PC-9 (cell line): ENCODE measurements around the gene GLB1L. TPM values are rescaled to one million over a fixed set of nuclear protein-coding genes. Genes with fewer than 3 reads are reported as not detected.

Source experiments
- BruUV-seq: library from RNA; stranded (reverse); fragments of 400-500 nt; replicated peaks from 2 replicates; lab custom pipeline; 2021; lab: Mats Ljungman, UMichigan
- CTCF ChIA-PET: fragments of 300-600 bp; sonication (Branson Sonifier 250); formaldehyde crosslinking; loops from one replicate; lab custom pipeline; 2022; ENCODE audit warnings: antibody characterized with exemption; lab: Charles Lee
- POLR2A ChIA-PET: fragments of 300-600 bp; sonication (Branson Sonifier 250); formaldehyde crosslinking; loops from one replicate; lab custom pipeline; 2022; ENCODE audit warnings: antibody characterized with exemption; ENCODE audit not compliant: unreplicated experiment; lab: Charles Lee
- DNase-seq, 2 experiments: peaks; one replicate each; pipeline versions ENCODE4 v3.0.0 to v3.0.0-alpha.2; 2015 to 2022; ENCODE audit warnings: mixed read lengths in 1 of 2
- H2AFZ ChIP-seq: fragments of 200-600 bp; sonication (generic); 2 replicates; pipeline ENCODE4 v1.8.1; 2017; ENCODE audit warnings: antibody characterized with exemption
- H3F3A ChIP-seq: fragments of 200-600 bp; sonication (generic); 2 replicates; pipeline ENCODE4 v1.8.1; 2017; ENCODE audit warnings: antibody characterized with exemption, mild to moderate bottlenecking, low read depth; ENCODE audit not compliant: insufficient read depth
- H3K27ac ChIP-seq: fragments of 200-600 bp; sonication (generic); 2 replicates; pipeline ENCODE4 v1.6.1; 2016; ENCODE audit warnings: mixed run types
- H3K27me3 ChIP-seq: fragments of 200-600 bp; sonication (generic); 2 replicates; pipeline ENCODE4 v1.6.1; 2016; ENCODE audit warnings: low read depth, mixed run types; ENCODE audit not compliant: insufficient read depth
- H3K36me3 ChIP-seq: fragments of 200-600 bp; sonication (generic); 2 replicates; pipeline ENCODE4 v1.6.1; 2016; ENCODE audit warnings: low read depth, mixed run types
- H3K4me1 ChIP-seq: fragments of 200-600 bp; sonication (generic); replicated peaks from 2 replicates; pipeline ENCODE4 v1.6.1; 2016; ENCODE audit warnings: mixed run types; ENCODE audit not compliant: insufficient read depth
- H3K4me2 ChIP-seq: fragments of 200-600 bp; sonication (generic); 2 replicates; pipeline ENCODE4 v1.6.1; 2017; ENCODE audit warnings: mixed run types
- H3K4me3 ChIP-seq: fragments of 200-600 bp; sonication (generic); 2 replicates; pipeline ENCODE4 v1.6.1; 2016; ENCODE audit warnings: mixed run types
- H3K79me2 ChIP-seq: fragments of 200-600 bp; sonication (generic); 2 replicates; pipeline ENCODE4 v1.6.1; 2017; ENCODE audit warnings: low read depth, mixed run types
- H3K9me2 ChIP-seq: fragments of 200-600 bp; sonication (generic); 2 replicates; pipeline ENCODE4 v1.8.1; 2017; ENCODE audit warnings: mild to moderate bottlenecking; ENCODE audit not compliant: insufficient read depth
- H3K9me3 ChIP-seq: fragments of 200-600 bp; sonication (generic); 2 replicates; pipeline ENCODE4 v1.8.1; 2016; ENCODE audit warnings: low read depth; ENCODE audit not compliant: insufficient read depth
- H4K20me1 ChIP-seq: fragments of 200-600 bp; sonication (generic); 2 replicates; pipeline ENCODE4 v1.8.1; 2017; ENCODE audit not compliant: insufficient read depth
- EZH2 ChIP-seq: fragments of 200-600 bp; sonication (generic); IDR thresholded peaks from 2 replicates; pipeline ENCODE4 v1.8.0; 2017; ENCODE audit warnings: antibody characterized with exemption, low read depth
- intact Hi-C: fragments of 100-400 bp; cut with micrococcal nuclease; formaldehyde crosslinking; loops from one replicate; pipeline ENCODE4 v1.10.0; 2022; ENCODE audit not compliant: unreplicated experiment
- total RNA-seq: library from RNA; stranded (reverse); gene quantifications from 2 replicates; pipeline ENCODE4 v1.2.3, GENCODE V29; 2021
- TF ChIP-seq, protein P1 (sequence below): fragments of 200-600 bp; sonication (generic); conservative IDR thresholded peaks from 2 replicates; pipeline ENCODE4 v1.6.1; 2017; ENCODE audit warnings: mixed run types, antibody characterized with exemption, mild to moderate bottlenecking, moderate library complexity

The GLB1L gene
- total RNA-seq, 1 experiment from 2014 or later: 10.8 TPM

DNA sequence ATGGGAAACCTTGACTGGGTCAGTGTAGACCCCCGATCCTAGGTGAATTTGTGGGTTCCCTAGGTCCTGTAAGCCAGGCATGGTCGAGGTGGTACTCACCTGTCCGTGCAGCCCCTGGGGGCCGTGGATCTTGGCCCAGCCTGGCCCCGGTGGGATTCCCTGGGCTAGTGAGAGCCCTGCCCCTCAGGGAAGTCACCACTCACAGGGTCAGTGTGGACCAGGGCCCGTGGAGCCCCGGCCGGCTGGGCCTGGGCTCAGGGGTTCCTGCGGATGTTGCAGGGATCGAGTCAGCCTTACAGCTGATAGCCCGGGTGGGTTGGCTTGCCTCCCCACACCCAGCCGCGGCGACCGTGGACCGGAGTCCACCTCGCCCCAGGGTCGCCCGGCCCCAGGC lies 16.3 kb downstream of the GLB1L start:
- Histone ChIP-seq H3K9me2 (no peaks in the 10 kb centered on the region), H3K79me2 (peaks cover 39% of the 10 kb centered on the region), H3K9me3 (no peaks in the 10 kb centered on the region), H3K4me3 (peak overlapping the region; percentile 67), H3K27ac (no peak overlapping the region), H3K27me3 (no peaks in the 10 kb centered on the region), H3K4me1 (peaks cover 16% of the 10 kb centered on the region), H3F3A (peaks cover 8% of the 10 kb centered on the region), H4K20me1 (no peaks in the 10 kb centered on the region), H3K4me2 (peak overlapping the region; percentile 97), H2AFZ (peak overlapping the region; percentile 74), H3K36me3 (0 out of 2 replicates have a peak, but pooled peaks cover 16% of the 10 kb centered on the region)
- intact Hi-C loops: loop anchor here (1.0 to 2.0 kb wide), 5 partner anchors 10 to 65 kb away; partner anchors contain the start of gene DNAJB2
- ChIA-PET POLR2A (interaction anchor here (0.7 to 1.2 kb wide), 4 partner anchors 22 to 53 kb away, joined by 3 to 19 read pairs (median 6); partner anchors contain the start of gene CNPPD1), CTCF (interaction anchor here (1.4 kb wide), 1 partner anchor 66 kb away, joined by 5 read pairs; no protein-coding TSS in a partner anchor)
- no peak for DNase-seq
- TF ChIP-seq, protein P1, sequence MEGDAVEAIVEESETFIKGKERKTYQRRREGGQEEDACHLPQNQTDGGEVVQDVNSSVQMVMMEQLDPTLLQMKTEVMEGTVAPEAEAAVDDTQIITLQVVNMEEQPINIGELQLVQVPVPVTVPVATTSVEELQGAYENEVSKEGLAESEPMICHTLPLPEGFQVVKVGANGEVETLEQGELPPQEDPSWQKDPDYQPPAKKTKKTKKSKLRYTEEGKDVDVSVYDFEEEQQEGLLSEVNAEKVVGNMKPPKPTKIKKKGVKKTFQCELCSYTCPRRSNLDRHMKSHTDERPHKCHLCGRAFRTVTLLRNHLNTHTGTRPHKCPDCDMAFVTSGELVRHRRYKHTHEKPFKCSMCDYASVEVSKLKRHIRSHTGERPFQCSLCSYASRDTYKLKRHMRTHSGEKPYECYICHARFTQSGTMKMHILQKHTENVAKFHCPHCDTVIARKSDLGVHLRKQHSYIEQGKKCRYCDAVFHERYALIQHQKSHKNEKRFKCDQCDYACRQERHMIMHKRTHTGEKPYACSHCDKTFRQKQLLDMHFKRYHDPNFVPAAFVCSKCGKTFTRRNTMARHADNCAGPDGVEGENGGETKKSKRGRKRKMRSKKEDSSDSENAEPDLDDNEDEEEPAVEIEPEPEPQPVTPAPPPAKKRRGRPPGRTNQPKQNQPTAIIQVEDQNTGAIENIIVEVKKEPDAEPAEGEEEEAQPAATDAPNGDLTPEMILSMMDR: no peak
- no peak for TF ChIP-seq EZH2
- BruUV-seq: no TSS peak

DNA sequence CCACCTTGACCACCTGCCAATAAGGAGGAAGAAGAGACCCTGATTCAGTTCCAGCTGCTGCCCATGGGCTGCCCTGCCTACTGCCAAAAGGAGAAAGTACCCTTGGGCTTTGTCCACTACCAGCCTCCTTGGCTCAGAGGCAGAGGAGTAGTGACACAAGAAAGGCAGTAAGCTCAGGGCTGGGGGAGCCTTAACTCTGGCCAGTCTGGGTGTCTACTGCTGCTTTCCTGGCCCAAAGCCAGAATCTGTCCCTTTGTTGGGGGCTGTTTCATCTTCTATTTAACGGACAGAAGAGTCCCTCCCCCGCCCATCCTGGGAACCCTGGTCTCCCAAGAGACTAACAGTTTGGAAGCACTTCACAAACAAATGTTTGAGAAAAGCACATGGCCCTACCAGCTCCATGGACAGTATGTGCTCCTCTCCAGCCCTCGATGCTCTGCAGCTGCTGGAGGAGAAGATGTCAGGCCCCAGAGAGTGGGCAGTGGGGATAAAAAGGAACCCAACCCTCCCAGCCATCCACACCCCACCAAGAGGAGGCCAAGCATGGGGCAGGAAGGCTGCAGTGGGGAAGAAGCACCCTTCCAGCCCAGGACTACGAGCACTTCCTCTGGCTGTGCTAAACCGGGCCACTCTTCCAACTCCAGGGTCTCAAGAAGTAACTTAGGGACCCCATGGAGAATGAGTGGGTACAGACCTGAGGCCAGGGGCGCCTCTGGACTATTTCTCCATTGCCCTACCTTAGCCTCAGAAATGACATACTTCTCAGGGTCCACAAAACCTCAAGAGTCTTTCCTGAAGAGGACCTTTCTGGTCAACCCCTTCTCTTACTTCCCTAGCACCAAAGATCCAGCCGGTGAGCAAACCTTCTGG lies 17.0 kb downstream of the GLB1L start:
- TF ChIP-seq EZH2: no peak
- TF ChIP-seq, protein P1: no peak
- Histone ChIP-seq H3K4me2 (peak overlapping the region; percentile 97), H3F3A (peaks cover 8% of the 10 kb centered on the region), H3K36me3 (0 out of 2 replicates have a peak, but pooled peaks cover 11% of the 10 kb centered on the region), H3K9me2 (no peaks in the 10 kb centered on the region), H2AFZ (peak overlapping the region; percentile 74), H3K4me3 (peak overlapping the region; percentile 67), H3K27me3 (no peaks in the 10 kb centered on the region), H3K4me1 (peaks cover 16% of the 10 kb centered on the region), H3K9me3 (no peaks in the 10 kb centered on the region), H3K27ac (no peak overlapping the region), H3K79me2 (peaks cover 39% of the 10 kb centered on the region), H4K20me1 (no peaks in the 10 kb centered on the region)
- intact Hi-C loops: loop anchor here (2.0 kb wide), 1 partner anchor 59 kb away; no protein-coding TSS in a partner anchor
- POLR2A ChIA-PET: interaction anchor here (1.2 kb wide), 1 partner anchor 46 kb away, joined by 19 read pairs; no protein-coding TSS in a partner anchor
- CTCF ChIA-PET: no interaction called here
- no peak for DNase-seq
- BruUV-seq: TSS peak; percentile 36

DNA sequence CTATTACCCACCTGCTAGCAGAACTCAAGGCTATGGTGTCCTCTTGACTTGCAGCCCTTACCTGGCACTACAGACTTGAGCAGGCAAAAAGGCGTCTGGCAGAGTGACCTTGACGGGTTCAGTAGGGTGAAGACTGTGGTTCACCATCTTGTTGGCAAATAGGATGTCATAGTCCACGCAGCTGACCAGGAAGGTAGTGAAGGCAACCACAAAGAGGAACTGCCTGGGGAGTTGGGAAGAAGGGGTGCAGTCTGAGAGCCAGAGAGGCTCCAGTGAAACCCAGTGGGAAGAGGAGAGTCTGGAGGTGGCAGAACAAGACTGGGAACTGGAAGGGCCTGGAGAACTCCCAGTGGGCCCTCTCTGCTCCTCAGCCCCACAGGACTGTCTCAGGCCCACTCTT lies 19.9 kb downstream of the GLB1L start:
- Histone ChIP-seq H3K4me1 (peaks cover 8% of the 10 kb centered on the region; the same call in 1 of the 2 replicates), H3K4me2 (no peak overlapping the region), H3K79me2 (peaks cover 18% of the 10 kb centered on the region), H3K4me3 (no peak overlapping the region), H3F3A (peaks cover 2% of the 10 kb centered on the region), H3K27ac (no peak overlapping the region), H3K9me2 (no peaks in the 10 kb centered on the region), H4K20me1 (no peaks in the 10 kb centered on the region), H3K9me3 (no peaks in the 10 kb centered on the region), H3K36me3 (no peaks in the 10 kb centered on the region), H3K27me3 (no peaks in the 10 kb centered on the region), H2AFZ (no peak overlapping the region)
- no peak for TF ChIP-seq EZH2
- TF ChIP-seq, protein P1: no peak
- POLR2A ChIA-PET: no interaction called here
- intact Hi-C loops: no loop called here
- BruUV-seq: no TSS peak
- DNase-seq: no peak
- CTCF ChIA-PET: no interaction called here
